8988T (cell line): ENCODE results near the gene MAEL.

Experiments
- DNase-seq: peaks from one replicate; pipeline ENCODE4 v3.0.0; 2011

MAEL gene

GRCh38 chr1:167057241-167057688, 68.2 kb downstream of the MAEL start:
- DNase-seq = no peak

GRCh38 chr1:167059045-167059808, 70.1 kb downstream of the MAEL start:
- DNase-seq = no peak

- no peak for DNase-seq
These were observed 70.7 kb downstream of the MAEL start for GRCh38 chr1:167059809-167060107.

GRCh38 chr1:167060141-167061072, 71.3 kb downstream of the MAEL start:
- no peak for DNase-seq

- DNase-seq = no peak
These were observed 72.0 kb downstream of the MAEL start for GRCh38 chr1:167061073-167061464.

GRCh38 chr1:167064621-167065020, 75.5 kb downstream of the MAEL start:
- DNase-seq = no peak

- DNase-seq = no peak
These were observed 76.4 kb downstream of the MAEL start for GRCh38 chr1:167065471-167065870.

- peak; percentile 84 for DNase-seq
These were observed 77.4 kb downstream of the MAEL start for GRCh38 chr1:167066333-167067122.

- DNase-seq = no peak
These were observed 78.8 kb downstream of the MAEL start for GRCh38 chr1:167067904-167068303.

- DNase-seq = no peak
These were observed 79.7 kb downstream of the MAEL start for GRCh38 chr1:167068761-167069160.

- no peak for DNase-seq
These were observed 82.2 kb downstream of the MAEL start for GRCh38 chr1:167071286-167071685.
